IPS-18c (cell line): Measurements from ENCODE around the gene ATXN7L3.
"Not testable (repeated sequence)": the region's sequence is repeated elsewhere in the genome, so short reads cannot be mapped to it uniquely, and the experiment has no call there.

Source experiments
- H3K4me3 ChIP-seq: 2 replicates; pipeline ENCODE4 v1.7.0; 2013; ENCODE audit warnings: low read depth, mild to moderate bottlenecking, low read length, moderate library complexity; ENCODE audit not compliant: insufficient read depth
- H3K9me3 ChIP-seq: one replicate; pipeline ENCODE4 v1.6.1; 2013; ENCODE audit warnings: mild to moderate bottlenecking, low read length, moderate library complexity; ENCODE audit not compliant: control insufficient read depth, insufficient read depth

Gene ATXN7L3, protein sequence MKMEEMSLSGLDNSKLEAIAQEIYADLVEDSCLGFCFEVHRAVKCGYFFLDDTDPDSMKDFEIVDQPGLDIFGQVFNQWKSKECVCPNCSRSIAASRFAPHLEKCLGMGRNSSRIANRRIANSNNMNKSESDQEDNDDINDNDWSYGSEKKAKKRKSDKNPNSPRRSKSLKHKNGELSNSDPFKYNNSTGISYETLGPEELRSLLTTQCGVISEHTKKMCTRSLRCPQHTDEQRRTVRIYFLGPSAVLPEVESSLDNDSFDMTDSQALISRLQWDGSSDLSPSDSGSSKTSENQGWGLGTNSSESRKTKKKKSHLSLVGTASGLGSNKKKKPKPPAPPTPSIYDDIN

DNA sequence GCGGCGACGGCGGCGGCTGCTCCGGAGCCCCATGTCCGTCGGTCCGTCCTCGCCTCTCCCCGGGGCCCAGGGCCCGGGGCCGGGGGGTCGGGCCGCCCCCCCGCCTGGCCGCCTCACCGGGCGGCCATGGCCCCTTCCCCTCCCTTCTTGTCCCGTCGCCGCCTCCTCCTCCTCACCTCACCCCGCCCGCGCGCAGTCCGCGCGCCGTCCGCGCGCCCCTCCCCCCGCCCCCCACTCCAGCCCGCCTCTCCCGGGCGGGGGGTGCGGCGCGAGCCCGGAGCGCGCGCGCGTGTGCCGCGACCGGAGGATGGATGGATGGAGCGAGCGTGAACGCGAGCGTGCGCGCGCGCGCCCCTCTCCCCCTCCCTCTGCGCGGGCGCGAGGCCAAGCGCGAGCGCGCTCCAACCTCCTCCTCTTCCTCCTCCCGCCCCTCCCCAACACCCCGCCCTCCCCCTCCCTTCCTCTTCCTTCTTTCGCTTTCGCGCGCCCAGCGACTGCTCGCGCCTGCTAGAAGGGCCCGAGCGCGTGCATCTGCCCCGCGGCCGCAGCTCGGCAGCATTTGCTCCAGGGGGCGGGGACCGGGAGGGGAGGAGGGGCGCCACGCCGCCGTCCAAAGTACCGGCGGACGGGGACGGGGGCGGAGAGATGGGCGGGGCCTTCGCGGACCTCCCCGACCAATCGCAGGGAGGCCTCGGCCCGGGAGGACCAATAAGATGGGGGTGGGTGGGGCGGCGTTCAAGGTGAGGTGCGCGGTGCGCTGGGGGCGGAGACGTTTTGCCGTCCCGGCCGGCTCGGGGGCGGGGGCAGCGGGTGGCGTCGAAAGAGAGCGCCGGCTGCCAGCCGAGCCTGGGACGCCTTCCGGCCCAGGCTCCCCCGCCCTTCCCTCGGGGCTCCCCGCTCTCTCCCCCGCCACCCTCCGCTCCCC is at the start of gene ATXN7L3:
Gene ATXN7L3 (minus strand): TSS at position 332 of the 925 bp plus-strand sequence. CDS start 1,814 bp downstream, outside the sequence.
- peak within 1 kb of the TSS; percentile 81 for H3K4me3 ChIP-seq
- H3K9me3 ChIP-seq: no peaks in the 10 kb centered on the region

DNA sequence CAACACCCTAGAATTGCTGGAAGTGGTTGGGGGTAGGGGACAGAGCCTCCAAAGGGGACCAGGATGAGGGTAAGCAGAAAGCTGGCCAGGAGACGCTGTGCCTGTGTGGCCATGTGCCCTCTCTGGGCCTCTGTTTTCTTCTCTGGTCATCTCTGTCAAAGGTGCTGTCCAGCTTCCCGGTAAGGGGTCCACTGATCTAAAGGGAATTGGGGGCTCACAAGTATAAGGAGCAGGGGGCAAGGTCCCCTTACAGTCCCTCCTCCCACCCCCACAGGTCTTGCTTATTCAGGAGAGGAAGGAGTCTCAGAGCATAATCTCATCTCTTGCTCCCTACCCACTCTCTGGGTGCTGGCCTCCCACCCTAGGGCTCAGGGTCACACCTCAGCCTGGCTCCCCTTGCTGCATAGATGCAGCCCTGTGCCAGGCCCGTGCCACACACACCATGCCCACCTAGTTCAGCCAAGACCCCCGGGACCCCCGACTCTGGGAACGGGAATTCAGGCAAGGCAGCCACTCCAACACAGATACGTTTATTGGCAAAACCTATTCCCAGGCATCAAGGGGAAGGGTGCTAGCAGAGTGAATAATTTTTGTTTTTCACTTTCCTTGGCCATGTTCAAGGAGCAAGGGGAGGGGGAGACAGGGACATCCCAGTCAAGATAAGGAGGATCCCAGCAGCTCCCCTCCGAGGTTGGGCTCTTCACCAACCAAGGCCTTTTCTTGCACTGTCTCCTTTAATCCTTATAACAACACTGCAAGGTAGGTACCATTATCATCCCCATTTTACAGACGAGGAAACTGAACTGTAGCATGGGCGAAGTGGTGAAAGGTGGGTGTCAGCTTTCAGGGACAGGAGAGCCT is 48.4 kb upstream of the ATXN7L3 start:
- no peak overlapping the region for H3K4me3 ChIP-seq

DNA sequence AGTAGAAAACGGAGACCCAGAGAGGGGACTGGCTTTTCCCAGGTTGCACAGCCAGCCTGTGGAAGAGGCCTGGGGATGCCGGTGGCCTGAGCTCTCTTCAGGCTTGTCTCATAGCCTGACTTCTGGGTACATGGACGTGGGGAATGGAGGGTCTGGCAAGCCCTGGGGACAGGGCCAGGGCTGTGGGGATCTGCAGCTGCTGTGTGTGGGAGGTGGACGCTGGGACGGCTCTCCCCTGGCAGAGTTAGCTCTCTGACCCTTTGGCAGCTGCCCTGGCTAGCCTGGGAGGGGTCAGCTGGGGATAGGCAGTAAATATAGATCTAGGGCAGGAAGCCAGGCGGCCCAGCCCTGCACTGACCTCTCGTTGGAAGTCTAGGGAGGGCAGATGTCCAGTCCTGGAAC is 47.8 kb upstream of the ATXN7L3 start:
- no peak overlapping the region for H3K4me3 ChIP-seq
- no peaks in the 10 kb centered on the region for H3K9me3 ChIP-seq

More for the DNA sequence above, 48.4 kb upstream of the ATXN7L3 start:
- no peaks in the 10 kb centered on the region for H3K9me3 ChIP-seq

DNA sequence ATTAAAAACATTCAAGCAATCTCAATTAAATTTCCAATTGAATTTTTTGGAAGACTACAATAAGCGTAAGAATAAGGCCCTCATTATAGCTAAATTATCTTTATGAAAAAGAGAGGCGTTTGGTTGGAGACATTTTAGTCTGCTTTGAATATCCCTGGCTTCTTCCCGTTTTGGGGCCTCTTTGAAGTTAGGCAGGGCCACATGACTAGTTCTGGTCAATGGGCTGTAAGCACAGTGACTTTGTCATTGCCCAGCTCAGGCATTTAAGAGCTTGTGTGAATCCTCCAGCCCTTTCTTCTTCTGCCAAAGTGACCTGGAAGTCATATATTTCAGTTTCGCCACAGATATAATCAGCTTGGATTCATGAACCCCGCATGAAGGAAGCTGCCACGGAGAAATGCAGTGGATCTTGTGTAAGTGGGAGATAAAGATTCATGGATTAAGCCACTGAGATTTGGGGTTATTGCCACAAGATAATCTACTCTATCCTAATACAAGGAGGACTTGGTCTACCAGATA is 41.5 kb upstream of the ATXN7L3 start:
- no peak overlapping the region for H3K4me3 ChIP-seq
- H3K9me3 ChIP-seq: no peaks in the 10 kb centered on the region

DNA sequence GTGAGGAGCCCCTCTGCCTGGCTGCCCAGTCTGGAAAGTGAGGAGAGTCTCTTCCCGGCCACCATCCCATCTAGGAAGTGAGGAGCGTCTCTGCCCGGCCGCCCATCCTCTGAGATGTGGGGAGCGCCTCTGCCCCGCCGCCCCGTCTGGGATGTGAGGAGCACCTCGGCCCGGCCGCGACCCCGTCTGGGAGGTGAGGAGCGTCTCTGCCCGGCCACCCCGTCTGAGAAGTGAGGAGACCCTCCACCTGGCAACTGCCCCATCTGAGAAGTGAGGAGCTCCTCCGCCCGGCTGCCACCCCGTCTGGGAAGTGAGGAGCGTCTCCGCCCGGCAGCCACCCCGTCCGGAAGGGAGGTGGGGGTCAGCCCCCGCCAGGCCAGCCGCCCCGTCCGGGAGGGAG is 38.2 kb upstream of the ATXN7L3 start:
- H3K4me3 ChIP-seq, H3K9me3 ChIP-seq: not testable (repeated sequence)

DNA sequence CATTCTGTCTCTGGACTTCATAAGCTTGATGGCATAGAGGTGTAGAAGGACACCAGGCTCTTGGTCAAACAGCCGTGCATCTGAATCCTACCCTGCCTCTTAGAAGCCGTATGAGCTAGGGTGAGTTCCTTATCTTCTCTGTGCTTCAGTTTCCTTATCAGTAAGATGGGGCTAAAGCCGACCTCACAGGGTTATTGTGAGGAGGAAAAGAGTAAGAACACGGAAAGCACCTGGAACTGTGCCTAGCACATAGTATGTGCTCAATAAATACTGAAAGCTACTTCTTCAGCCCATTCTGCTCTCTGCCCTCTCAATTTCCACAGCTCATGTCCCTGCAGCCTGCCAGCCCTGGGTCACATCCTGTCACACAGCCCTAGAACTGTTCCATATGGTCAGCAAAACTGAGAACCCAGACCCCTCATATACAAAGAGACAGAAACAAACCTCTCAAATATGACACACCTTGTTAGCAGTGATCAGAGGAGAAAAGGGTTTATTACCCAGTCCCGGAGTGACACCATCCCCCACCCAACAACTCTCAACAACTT is 36.8 kb upstream of the ATXN7L3 start:
- Histone ChIP-seq H3K9me3 (no peaks in the 10 kb centered on the region), H3K4me3 (no peak overlapping the region)

DNA sequence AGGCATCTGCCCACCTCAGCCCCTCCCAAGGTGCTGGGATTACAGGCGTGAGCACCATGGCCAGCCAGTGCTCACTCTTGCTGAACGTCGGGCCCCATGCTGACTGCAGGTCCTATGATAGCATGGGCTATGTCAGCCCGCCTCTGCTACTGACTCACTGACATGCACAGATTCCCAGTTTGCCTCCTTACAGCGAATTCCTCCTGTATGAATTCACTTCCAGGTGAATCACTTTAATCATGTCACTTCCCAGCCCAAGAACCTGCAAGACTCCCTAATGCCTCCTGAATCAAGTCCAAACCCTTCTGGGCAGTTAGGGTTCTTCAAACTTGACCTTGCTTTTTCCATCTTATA is 35.9 kb upstream of the ATXN7L3 start:
- Histone ChIP-seq H3K4me3 (no peak overlapping the region), H3K9me3 (no peaks in the 10 kb centered on the region)

DNA sequence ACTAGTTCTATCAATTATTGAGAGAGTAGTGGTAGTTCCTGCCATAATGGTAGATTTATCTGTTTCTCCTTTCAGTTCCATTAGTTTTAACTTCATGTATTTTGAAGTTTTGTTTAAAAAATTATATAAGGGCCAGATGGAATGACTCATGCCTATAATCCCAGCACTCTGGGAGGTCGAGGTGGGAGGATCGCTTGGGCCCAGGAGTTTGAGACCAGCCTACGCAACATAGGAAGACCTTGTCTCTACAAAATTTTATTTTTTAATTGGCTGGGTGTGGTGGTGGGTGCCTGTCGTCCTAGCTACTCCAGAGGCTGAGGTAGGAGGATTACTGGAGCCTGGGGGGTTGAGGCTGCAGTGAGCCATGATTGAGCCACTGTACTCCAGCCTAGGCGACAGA is 33.9 kb upstream of the ATXN7L3 start:
- Histone ChIP-seq H3K4me3 (no peak overlapping the region), H3K9me3 (no peaks in the 10 kb centered on the region)

DNA sequence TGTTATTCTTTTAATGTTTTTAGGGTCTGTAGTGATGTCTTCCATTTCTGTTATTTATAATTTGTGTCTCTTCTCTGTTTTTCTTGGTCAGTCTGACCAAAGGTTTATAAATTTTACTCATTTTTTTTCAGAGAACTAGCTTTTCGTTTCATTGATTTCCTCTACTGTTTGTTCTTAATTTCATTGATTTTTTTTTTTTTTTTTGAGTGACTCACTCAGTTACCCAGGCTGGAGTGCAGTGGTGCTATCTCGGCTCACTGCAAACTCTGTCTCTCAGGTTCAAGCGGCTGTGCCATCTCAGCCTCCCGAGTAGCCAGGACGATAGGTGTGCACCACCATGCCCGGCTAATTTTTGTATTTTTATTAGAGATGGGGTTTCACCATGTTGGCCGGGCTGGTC is 32.4 kb upstream of the ATXN7L3 start:
- Histone ChIP-seq H3K9me3 (no peaks in the 10 kb centered on the region), H3K4me3 (no peak overlapping the region)

DNA sequence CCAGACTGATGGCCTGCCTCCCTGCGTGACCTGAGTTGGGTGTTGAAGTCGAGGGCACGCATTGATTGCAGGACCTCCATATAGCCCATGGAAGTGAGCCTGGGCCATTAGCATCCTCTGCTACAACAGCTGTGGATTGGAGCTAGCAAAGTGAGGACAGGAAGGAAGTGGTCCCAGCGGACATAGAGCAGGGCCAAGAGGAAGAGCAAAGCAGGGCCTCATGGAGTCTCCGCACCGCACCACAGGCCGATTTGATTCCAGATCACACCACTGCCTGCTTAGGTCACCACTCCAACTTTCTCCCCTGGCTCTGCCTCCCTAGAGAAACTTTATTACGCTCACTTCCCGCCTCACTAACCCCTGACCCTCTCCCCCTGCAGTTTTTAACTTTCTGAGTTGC is 30.5 kb upstream of the ATXN7L3 start:
- Histone ChIP-seq H3K4me3 (no peak overlapping the region), H3K9me3 (no peaks in the 10 kb centered on the region)

DNA sequence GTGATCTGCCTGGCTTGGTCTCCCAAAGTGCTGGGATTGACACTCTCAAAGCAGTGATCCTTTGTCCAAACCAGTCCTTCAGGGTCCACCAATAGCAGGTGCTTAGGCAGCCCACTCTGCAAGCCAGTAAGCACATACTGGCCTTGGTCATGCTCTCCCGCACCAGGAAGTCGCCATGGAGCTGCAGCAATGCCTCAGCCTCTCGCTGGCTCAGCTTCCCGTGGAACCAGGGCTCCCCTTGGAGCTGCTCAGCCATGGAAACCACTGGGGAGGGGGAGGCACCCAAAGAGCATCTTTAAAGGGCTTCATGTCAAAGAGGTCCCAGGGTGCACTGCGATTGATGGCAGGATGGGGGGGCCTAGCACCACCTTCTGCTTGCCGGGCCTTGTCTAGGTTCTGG is 29.4 kb upstream of the ATXN7L3 start:
- no peaks in the 10 kb centered on the region for H3K9me3 ChIP-seq
- H3K4me3 ChIP-seq: no peak overlapping the region

DNA sequence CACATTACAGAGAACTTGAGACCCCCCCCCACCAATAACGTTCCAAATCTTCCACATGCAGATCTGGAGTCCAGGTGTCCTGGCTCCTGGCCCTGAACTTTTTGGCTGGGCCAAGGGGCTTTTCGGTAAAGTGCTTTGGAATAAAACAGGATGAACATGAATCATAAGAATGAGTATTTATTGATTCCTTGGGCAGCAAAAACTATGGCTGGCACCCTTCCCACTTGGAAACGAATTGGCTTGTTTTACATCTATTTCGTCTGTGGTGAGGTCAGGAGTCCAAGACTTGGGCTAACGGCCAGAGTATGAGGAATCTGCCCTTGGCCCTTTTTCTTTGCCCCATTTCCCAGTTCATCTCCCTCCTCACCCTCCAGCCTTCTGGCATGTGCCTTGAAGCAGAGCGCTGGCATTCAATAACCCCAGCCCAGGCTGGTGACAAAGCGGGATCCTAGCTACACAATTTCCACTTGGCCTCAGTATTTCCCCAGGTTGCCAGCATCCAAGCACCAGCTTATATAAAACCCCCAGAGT is 23.9 kb upstream of the ATXN7L3 start:
- Histone ChIP-seq H3K9me3 (no peaks in the 10 kb centered on the region), H3K4me3 (no peak overlapping the region)

DNA sequence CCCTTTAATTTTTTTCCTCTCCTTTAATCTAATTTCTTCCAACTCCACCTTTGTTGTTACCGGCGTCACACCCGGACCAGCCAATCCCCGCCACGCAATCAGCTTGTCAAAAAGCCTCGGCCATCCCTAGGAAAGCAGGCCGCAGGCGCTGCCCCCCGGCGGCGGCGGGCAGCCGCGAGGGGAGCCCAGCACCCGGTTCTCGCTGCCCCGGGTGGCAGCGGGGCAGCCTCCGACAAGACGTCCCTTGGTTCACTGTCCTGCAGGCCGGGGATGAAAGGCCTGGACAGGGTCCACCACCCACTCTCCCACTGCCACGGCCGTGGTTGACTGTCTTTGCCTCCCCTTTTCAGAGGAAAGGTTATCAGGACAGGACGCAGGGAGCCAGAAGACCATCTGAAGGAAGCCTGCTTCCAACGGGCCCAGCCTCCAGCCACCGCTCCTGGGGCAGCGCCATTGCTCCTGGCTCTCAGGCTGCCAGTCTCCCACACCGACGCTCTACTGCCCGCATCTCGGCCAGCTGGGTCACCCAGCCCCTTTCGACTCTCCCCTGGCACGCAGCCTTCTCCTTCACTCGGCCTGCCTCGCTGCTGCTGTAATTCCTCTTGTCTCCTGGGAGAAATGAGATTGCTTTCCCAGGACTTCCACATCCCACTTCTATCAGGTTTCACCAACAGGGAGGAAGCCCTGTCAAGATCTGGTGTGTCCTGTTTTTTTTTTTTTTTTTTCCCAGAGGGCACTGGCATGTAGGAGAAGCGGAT is 22.6 kb upstream of the ATXN7L3 start:
- H3K4me3 ChIP-seq: peak overlapping the region; percentile 86
- no peaks in the 10 kb centered on the region for H3K9me3 ChIP-seq

DNA sequence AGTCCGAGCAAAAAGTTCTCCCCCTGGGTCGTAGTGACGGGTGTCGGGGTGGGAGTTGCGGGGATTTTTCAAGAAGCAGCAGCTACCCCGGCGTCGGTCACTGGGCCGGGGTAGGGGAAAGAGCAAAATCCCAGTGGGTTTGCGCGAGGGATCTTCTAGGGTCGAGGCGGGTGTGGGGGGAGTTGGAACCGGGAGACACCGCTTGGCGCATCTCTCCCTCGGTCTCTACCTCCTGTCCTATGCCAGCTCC is 22.1 kb upstream of the ATXN7L3 start:
- Histone ChIP-seq H3K4me3 (peak overlapping the region; percentile 86), H3K9me3 (no peaks in the 10 kb centered on the region)

DNA sequence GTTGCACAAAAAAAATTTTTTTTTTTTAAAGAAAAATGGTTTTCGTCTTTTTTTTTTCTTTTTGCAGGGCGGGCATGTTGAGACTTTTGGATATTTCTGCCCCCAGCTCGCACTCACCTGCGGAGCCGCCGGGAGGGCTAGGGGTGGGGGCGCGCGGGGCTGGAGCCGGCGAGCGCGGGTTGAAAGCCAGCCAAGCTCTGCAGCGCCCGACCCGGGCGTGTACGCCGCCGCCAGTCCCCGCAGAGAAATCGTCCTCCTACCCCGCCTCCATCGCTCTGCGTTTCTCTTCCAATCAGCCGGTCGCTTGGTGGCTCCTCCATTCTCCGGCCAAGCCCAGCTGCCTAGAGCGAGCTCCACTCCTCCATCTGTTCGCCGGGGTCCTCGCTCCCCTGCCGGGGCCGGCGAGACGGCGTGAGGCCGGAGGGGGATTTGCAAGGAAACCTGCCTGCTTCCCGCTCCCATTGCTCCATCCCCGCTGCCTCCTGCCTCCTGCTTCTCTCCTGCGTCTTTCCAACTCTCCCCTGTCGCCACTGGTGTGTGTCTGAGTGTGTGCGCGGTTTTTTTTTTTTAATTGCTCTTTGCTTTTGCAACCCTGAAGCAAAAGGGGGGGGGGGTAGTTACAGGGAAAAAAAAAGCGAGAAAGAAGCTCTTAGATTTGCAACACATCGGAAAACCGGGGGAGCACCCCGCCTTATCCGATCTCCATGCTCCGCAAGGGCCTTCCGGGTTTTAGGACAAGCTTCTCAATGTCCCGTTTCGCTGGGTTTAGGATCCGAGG is 21.6 kb upstream of the ATXN7L3 start:
- Histone ChIP-seq H3K4me3 (peak overlapping the region; percentile 86), H3K9me3 (no peaks in the 10 kb centered on the region)
